Stomach (tissue), 9 donors: Measurements from ENCODE around the gene LHFPL6. TPM values are rescaled to one million over a fixed set of nuclear protein-coding genes. Genes with fewer than 3 reads are reported as not detected.

Source experiments
- DNase-seq, 2 donors: peaks; one replicate each; pipeline versions ENCODE4 v3.0.0 to v3.0.0-alpha.2; 2013 to 2019
- H3K27ac ChIP-seq, 5 donors: fragments of 200-600 bp in 4 of 5; sonication (generic) in 4 of 5; one replicate each; pipeline ENCODE4 v1.5.1; 2013 to 2019; ENCODE audit warnings: mild to moderate bottlenecking in 1 of 5, moderate library complexity in 1 of 5
- H3K27me3 ChIP-seq, 3 donors: fragments of 200-600 bp; sonication (generic); one replicate each; pipeline ENCODE4 v1.5.1; 2017 to 2019; ENCODE audit warnings: mixed run types in 1 of 3
- H3K36me3 ChIP-seq, 4 donors: fragments of 200-600 bp; sonication (generic); 1 replicate in 3 of 4; 2 replicates in 1 of 4; pipeline ENCODE4 v1.5.1; 2016 to 2019
- H3K4me1 ChIP-seq, 4 donors: fragments of 200-600 bp; sonication (generic); one replicate each; pipeline ENCODE4 v1.5.1; 2016 to 2019
- H3K4me3 ChIP-seq, 4 donors: fragments of 200-600 bp; sonication (generic) in 3 of 4; one replicate each; pipeline ENCODE4 v1.5.1; 2016 to 2019; ENCODE audit warnings: mild to moderate bottlenecking in 1 of 4
- H3K9me3 ChIP-seq, 4 donors: fragments of 200-600 bp; sonication (generic); one replicate each; pipeline ENCODE4 v1.5.1; 2016 to 2019
- CTCF ChIP-seq, 7 experiments: fragments of 450-650 bp in 4 of 7; fragments of 200-600 bp in 3 of 7; sonication (generic) in 3 of 7; IDR thresholded peaks; one replicate each; pipeline ENCODE4 v1.5.1; 2016 to 2019; ENCODE audit warnings: antibody characterized with exemption in 7 of 7, control low read depth in 2 of 7, mild to moderate bottlenecking in 1 of 7
- EP300 ChIP-seq: sonication (generic); formaldehyde crosslinking; IDR thresholded peaks from one replicate; pipeline ENCODE4 v1.6.1; 2017; ENCODE audit warnings: antibody characterized with exemption
- POLR2A ChIP-seq, 4 donors: fragments of 450-650 bp; IDR thresholded peaks; one replicate each; pipeline ENCODE4 v1.6.1; 2016; ENCODE audit warnings: antibody characterized with exemption in 4 of 4, control low read depth in 2 of 4, mild to moderate bottlenecking in 1 of 4, moderate library complexity in 1 of 4
- POLR2AphosphoS5 ChIP-seq, 3 donors: sonication (generic); formaldehyde crosslinking; IDR thresholded peaks; one replicate each; pipeline ENCODE4 v1.6.1; 2016; ENCODE audit warnings: antibody characterized with exemption in 3 of 3
- WGBS, 5 donors: extraction: QIAGEN DNeasy Blood & Tissue Kit in 3 of 5; methylation state at CpG; one replicate each; pipeline versions ENCODE4 v1.1.5 to v1.1.7; 2013 to 2018; 5-methylcytosine and 5-hydroxymethylcytosine counted together
- intact Hi-C: fragments of 100-400 bp; cut with DNase I; formaldehyde crosslinking; loops from one replicate; pipeline ENCODE4 v1.15.1; 2023; ENCODE audit warnings: low total_unique reads
- polyA plus RNA-seq, 3 donors: library from polyadenylated mRNA; stranded (reverse); fragments of 200-250 nt; gene quantifications; one replicate each; pipeline ENCODE4 v1.2.3, GENCODE V29; 2013
- total RNA-seq, 5 donors: library from RNA; depleted of rRNA; stranded (reverse); fragments of >200 nt; gene quantifications; one replicate each; pipeline versions ENCODE4 v1.1.0 to v1.2.3, GENCODE V29; 2014 to 2016
- donor health status: healthy with polysubstance abuse.
- donor health status: Bipolar disorder and iron deficiency.
- donor health status: healthy.

LHFPL6 gene
- total and polyA plus RNA-seq, 8 donors: 4.7 to 53.6 (median 10.9) TPM

- intact Hi-C loops: no loop called here
- WGBS, 5 donors: 89 to 97% (median 94%) methylated on average over 2 to 4 of the region's 4 CpGs
Measured at GRCh38 chr13:39324806-39325311, 278.1 kb downstream of the LHFPL6 start.

DNA sequence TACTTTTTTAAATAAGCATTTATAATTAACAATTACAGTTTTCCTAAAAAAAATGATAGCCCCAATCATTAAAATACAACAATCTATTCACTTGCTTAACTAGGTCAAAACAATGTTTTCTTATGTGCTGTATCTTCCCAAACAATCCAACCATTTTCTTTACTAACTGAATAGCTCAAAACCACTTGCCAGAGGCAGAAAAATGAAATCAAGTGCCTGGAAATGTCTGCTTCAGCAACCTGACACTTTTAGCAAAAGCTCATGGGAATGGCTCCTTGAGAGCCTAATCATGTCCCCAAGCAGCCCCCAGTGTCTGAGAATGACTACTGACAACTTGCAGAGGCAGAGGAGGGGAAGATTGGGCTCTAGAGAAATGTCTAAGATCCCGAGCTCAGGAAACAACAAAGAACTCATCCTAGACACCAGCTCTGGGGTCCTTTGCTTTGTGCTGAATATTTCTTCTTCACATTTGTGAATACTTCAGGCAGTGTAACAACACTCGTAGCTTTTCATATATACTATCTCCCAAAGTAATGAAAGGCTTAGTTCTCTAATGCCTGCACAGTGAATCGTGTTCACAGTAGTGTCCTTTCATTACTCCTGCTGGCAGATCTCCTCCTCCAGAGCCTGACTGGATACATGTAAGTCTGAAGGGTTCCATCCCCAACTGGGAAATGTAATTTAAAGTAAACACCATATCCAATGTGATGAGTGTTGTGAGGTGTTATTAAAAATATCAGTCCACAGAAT, 280.0 kb downstream of the LHFPL6 start:
- Histone ChIP-seq H3K27me3 (no peaks in the 10 kb centered on the region), H3K9me3 (no peaks in the 10 kb centered on the region), H3K4me3 (no peak overlapping the region), H3K4me1 (peaks cover 0 to 6% (median 0%) of the 10 kb centered on the region in 4 donors), H3K27ac (no peak overlapping the region), H3K36me3 (no peaks in the 10 kb centered on the region)
- intact Hi-C loops: no loop called here
- DNase-seq: no peak
- 66 to 79% (median 70%) methylated on average over 3 of the region's 3 CpGs for WGBS, 5 donors
- TF ChIP-seq EP300 (no peak), POLR2AphosphoS5 (IDR thresholded peaks at IDR 0.05) (no peak), CTCF (IDR thresholded peaks at IDR 0.05) (no peak), POLR2A (IDR thresholded peaks at IDR 0.05) (no peak)

More at GRCh38 chr13:39324806-39325311, 278.1 kb downstream of the LHFPL6 start:
- H3K4me1 ChIP-seq: peaks cover 0 to 6% (median 0%) of the 10 kb centered on the region in 4 donors
- TF ChIP-seq POLR2A (IDR thresholded peaks at IDR 0.05) (no peak), CTCF (IDR thresholded peaks at IDR 0.05) (no peak)
- H3K27me3 ChIP-seq: no peaks in the 10 kb centered on the region
- DNase-seq: no peak
- no peak overlapping the region for H3K27ac ChIP-seq
- no peaks in the 10 kb centered on the region for H3K36me3 ChIP-seq
- H3K9me3 ChIP-seq: no peaks in the 10 kb centered on the region
- no peak overlapping the region for H3K4me3 ChIP-seq

DNA sequence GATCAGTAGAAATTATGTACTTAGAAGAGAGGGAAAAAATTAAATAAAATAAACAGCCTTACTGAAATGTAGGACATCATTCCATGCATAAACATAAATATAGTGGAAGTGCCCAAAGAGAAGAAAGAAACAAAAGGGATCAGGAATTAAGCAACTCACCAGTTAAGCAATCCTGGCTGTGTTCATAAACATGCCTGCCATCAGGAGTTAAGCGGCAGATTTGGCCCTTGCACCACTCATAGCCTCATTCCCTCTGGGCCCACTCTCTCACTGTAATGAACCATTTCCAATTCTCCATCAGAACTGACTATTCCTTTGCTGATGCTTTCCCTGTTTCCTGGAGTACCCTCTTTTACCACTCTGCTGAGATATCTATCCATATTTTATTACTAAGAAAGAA, 281.4 kb downstream of the LHFPL6 start:
- no peaks in the 10 kb centered on the region for H3K27me3 ChIP-seq
- no peak for TF ChIP-seq POLR2A (IDR thresholded peaks at IDR 0.05)
- no peak for TF ChIP-seq EP300
- no peak for TF ChIP-seq CTCF (IDR thresholded peaks at IDR 0.05)
- TF ChIP-seq POLR2AphosphoS5 (IDR thresholded peaks at IDR 0.05): peak in 2 of 3 donors; percentile 9 to 13
- WGBS, 5 donors: 64 to 95% (median 86%) methylated on average over 1 of the region's 1 CpG
- no peak for DNase-seq
- intact Hi-C loops: no loop called here
- no peak overlapping the region for H3K27ac ChIP-seq
- no peaks in the 10 kb centered on the region for H3K36me3 ChIP-seq
- no peak overlapping the region for H3K4me3 ChIP-seq
- H3K4me1 ChIP-seq: peaks cover 0 to 13% (median 8%) of the 10 kb centered on the region in 4 donors
- H3K9me3 ChIP-seq: no peaks in the 10 kb centered on the region

DNA sequence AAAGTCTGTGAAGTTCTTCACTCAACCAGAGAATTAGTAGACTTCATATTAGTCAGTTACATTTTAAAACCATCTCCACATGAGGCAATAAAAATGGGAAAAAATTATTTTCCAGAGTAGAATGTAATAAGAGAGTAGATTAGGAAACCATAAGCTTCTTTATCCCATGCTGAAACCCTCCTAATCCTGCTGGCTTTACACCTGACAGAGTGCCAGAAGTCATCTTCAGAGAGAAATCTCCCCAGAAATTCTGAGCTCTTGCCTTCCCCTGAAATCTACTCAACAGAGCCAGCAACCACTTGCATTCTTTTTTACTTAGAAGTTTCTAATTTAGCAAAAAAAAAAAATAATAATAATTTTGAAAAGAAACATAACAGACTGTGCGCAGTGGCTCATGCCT, 284.8 kb downstream of the LHFPL6 start:
- Histone ChIP-seq H3K4me3 (no peak overlapping the region), H3K9me3 (no peaks in the 10 kb centered on the region), H3K27ac (no peak overlapping the region), H3K4me1 (peaks cover 0 to 13% (median 8%) of the 10 kb centered on the region in 4 donors), H3K27me3 (no peaks in the 10 kb centered on the region), H3K36me3 (no peaks in the 10 kb centered on the region)
- intact Hi-C loops: no loop called here
- 76 to 96% (median 91%) methylated on average over 1 of the region's 1 CpG for WGBS, 5 donors
- DNase-seq: no peak
- TF ChIP-seq EP300: no peak
- TF ChIP-seq POLR2AphosphoS5 (IDR thresholded peaks at IDR 0.05): no peak
- TF ChIP-seq POLR2A (IDR thresholded peaks at IDR 0.05): no peak
- TF ChIP-seq CTCF (IDR thresholded peaks at IDR 0.05): no peak
